OCI-LY7 (cell line): ENCODE data around the gene DENND10.

Source experiments
- EZH2phosphoT487 ChIP-seq: fragments of 200-600 bp; sonication (generic); IDR thresholded peaks from 2 replicates; pipeline ENCODE4 v1.6.1; 2018; ENCODE audit warnings: low read depth, borderline replicate concordance, mild to moderate bottlenecking, mixed run types, antibody characterized with exemption, low read length, moderate library complexity, mixed read lengths
- TF ChIP-seq, protein P1 (sequence below): fragments of 200-600 bp; sonication (generic); conservative IDR thresholded peaks from 2 replicates; pipeline ENCODE4 v1.5.1; 2014; ENCODE audit warnings: mild to moderate bottlenecking, antibody characterized with exemption, low read length, moderate library complexity, mixed read lengths

DNA sequence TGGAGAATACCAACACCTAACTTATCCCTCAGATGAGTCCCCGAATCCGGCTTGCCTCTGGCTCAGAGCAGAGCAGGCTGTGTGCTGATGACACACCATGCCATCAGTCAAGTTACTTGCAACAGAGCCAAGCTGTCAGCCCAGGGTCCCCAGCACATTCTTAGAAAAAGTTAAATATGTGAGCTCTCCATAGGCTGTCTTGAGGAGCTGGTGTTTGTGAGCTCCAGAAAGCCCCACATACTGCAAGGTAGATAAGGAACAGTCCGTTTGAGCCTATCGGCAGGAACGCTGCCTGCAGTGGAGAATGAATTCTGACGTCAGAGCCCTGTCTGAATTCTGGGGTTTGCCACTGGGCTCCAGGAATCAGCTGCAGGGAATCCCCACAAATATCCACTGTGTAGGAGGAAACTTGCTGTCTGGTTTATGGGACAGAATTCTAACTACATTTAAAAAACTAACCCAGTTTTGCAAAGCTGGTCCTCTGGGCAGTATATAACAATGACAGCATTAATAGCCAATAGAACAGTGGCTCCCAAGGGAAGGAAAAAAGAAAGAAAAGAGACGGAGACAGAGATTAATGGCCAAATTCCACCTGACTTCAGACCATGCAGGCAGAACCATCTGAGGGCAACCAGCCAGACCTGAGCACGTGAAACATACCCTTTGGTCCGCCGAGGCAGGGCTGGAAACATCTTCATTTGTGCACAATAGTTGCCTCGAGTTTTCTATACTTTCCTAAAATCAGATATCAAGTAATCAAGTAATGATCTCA lies 58.0 kb downstream of the DENND10 start:
- TF ChIP-seq, protein P1, sequence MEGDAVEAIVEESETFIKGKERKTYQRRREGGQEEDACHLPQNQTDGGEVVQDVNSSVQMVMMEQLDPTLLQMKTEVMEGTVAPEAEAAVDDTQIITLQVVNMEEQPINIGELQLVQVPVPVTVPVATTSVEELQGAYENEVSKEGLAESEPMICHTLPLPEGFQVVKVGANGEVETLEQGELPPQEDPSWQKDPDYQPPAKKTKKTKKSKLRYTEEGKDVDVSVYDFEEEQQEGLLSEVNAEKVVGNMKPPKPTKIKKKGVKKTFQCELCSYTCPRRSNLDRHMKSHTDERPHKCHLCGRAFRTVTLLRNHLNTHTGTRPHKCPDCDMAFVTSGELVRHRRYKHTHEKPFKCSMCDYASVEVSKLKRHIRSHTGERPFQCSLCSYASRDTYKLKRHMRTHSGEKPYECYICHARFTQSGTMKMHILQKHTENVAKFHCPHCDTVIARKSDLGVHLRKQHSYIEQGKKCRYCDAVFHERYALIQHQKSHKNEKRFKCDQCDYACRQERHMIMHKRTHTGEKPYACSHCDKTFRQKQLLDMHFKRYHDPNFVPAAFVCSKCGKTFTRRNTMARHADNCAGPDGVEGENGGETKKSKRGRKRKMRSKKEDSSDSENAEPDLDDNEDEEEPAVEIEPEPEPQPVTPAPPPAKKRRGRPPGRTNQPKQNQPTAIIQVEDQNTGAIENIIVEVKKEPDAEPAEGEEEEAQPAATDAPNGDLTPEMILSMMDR = no peak
- TF ChIP-seq EZH2phosphoT487 = no peak
